Naive thymus-derived CD4-positive, alpha-beta T cell (primary cell): ENCODE results near the gene FIZ1. TPM values are rescaled to one million over a fixed set of nuclear protein-coding genes. Genes with fewer than 3 reads are reported as not detected.
"Not testable (repeated sequence)": the region's sequence is repeated elsewhere in the genome, so short reads cannot be mapped to it uniquely, and the experiment has no call there.

ENCODE experiments used
- ATAC-seq: fragments of 150-1000 bp; cut with Tn5 transposase; 2 replicates; pipeline ENCODE4 v1.10.0; 2021; ENCODE audit warnings: mild to moderate bottlenecking, moderate library complexity
- CTCF ChIA-PET: fragments of 350-600 bp; sonication (Branson Sonifier 250); formaldehyde crosslinking; loops from one replicate; lab custom pipeline; 2021; ENCODE audit warnings: antibody characterized with exemption; lab: Charles Lee
- POLR2A ChIA-PET: fragments of 350-600 bp; sonication (Branson Sonifier 250); formaldehyde crosslinking; loops from one replicate; lab custom pipeline; 2021; ENCODE audit warnings: antibody characterized with exemption, inconsistent platforms; lab: Charles Lee
- DNase-seq, 9 donors: peaks; one replicate each; pipeline versions ENCODE4 v3.0.0 to v3.0.0-alpha.2; 2020 to 2022; ENCODE audit warnings: mixed read lengths in 1 of 9
- H3K27ac ChIP-seq: one replicate; pipeline ENCODE4 v1.7.0; 2013; ENCODE audit warnings: mild to moderate bottlenecking, low read depth, low read length, moderate library complexity
- H3K27me3 ChIP-seq, 2 donors: one replicate each; pipeline ENCODE4 v1.7.0; 2013; ENCODE audit warnings: low read length in 2 of 2, mild to moderate bottlenecking in 2 of 2, moderate library complexity in 2 of 2; ENCODE audit not compliant: control insufficient read depth in 2 of 2, insufficient read depth in 2 of 2
- H3K36me3 ChIP-seq, 3 experiments: 1 replicate in 2 of 3; 2 replicates in 1 of 3; pipeline ENCODE4 v1.7.0; 2013; ENCODE audit warnings: low read length in 3 of 3, mild to moderate bottlenecking in 3 of 3, moderate library complexity in 1 of 3; ENCODE audit not compliant: insufficient read depth in 3 of 3, control insufficient read depth in 2 of 3
- H3K4me1 ChIP-seq, 2 donors: one replicate each; pipeline ENCODE4 v1.7.0; 2013; ENCODE audit warnings: low read length in 2 of 2, mild to moderate bottlenecking in 2 of 2, moderate library complexity in 1 of 2; ENCODE audit not compliant: control insufficient read depth in 2 of 2, insufficient read depth in 2 of 2
- H3K4me3 ChIP-seq: 2 replicates; pipeline ENCODE4 v1.7.0; 2013; ENCODE audit warnings: mild to moderate bottlenecking, low read length
- H3K9me3 ChIP-seq, 3 experiments: 1 replicate in 2 of 3; 2 replicates in 1 of 3; pipeline ENCODE4 v1.7.0; 2013; ENCODE audit warnings: low read length in 3 of 3; ENCODE audit not compliant: control insufficient read depth in 2 of 3
- H3K27ac Mint-ChIP-seq, 9 donors: one replicate each; pipeline ENCODE4 v1.8.0; 2020 to 2022; ENCODE audit warnings: mixed read lengths in 9 of 9, mild to moderate bottlenecking in 8 of 9, moderate library complexity in 5 of 9, inconsistent platforms in 2 of 9
- H3K27me3 Mint-ChIP-seq, 5 donors: one replicate each; pipeline ENCODE4 v1.8.0; 2021 to 2022; ENCODE audit warnings: mixed read lengths in 5 of 5, mild to moderate bottlenecking in 1 of 5
- H3K36me3 Mint-ChIP-seq, 5 donors: one replicate each; pipeline ENCODE4 v1.8.0; 2020 to 2022; ENCODE audit warnings: mixed read lengths in 5 of 5, mild to moderate bottlenecking in 3 of 5, inconsistent platforms in 1 of 5
- H3K4me1 Mint-ChIP-seq, 7 donors: one replicate each; pipeline ENCODE4 v1.8.0; 2020 to 2022; ENCODE audit warnings: mixed read lengths in 7 of 7, mild to moderate bottlenecking in 3 of 7, inconsistent platforms in 1 of 7
- H3K4me3 Mint-ChIP-seq, 10 donors: one replicate each; pipeline ENCODE4 v1.8.0; 2020 to 2022; ENCODE audit warnings: mild to moderate bottlenecking in 10 of 10, mixed read lengths in 10 of 10, moderate library complexity in 6 of 10, inconsistent platforms in 2 of 10
- H3K9me3 Mint-ChIP-seq, 11 donors: one replicate each; pipeline ENCODE4 v1.8.0; 2020 to 2022; ENCODE audit warnings: mixed read lengths in 11 of 11, mild to moderate bottlenecking in 4 of 11, inconsistent platforms in 1 of 11, moderate library complexity in 1 of 11
- intact Hi-C, 2 donors: fragments of 100-400 bp; cut with micrococcal nuclease; formaldehyde crosslinking; loops; one replicate each; pipeline ENCODE4 v1.15.1; 2023
- polyA plus RNA-seq, 2 donors: library from polyadenylated mRNA; unstranded; fragments of 300-500 nt; fragmentation: Illumina TruSeq; gene quantifications; one replicate each; pipeline ENCODE4 v1.2.3, GENCODE V29; 2021
- total RNA-seq, 6 experiments: library from RNA in 5 of 6; stranded (reverse) in 5 of 6; gene quantifications; 1 replicate in 5 of 6; 2 replicates in 1 of 6; pipeline ENCODE4 v1.2.3 and lab custom pipeline; 2021 to 2026

Gene FIZ1
- total and polyA plus RNA-seq, 7 experiments from 2014 or later, result 3.3 to 32.0 (median 10.6) TPM

DNA sequence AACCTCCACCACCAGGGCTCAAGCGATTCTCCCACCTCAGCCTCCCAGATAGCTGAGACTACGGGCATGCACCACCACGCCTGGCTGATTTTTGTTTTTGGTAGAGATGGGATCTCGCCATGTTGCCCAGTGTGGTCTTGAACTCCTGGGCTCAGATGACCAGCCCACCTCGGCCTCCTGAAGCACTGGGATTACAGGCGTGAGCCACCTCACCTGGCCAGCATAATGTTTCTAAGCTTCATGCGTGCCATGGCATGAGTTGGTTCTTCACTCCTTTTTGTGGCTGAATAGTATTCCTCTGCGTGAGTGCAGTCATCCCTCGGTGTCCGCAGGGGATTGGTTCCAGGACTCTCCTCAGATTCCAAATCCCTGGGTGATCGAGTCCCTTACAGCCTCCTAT, 14.4 kb downstream of the FIZ1 start:
- Histone ChIP-seq H3K27me3 (no peaks in the 10 kb centered on the region), H3K9me3 (no peaks in the 10 kb centered on the region), H3K36me3 (no peaks in the 10 kb centered on the region), H3K4me1 (peaks cover 23 to 29% of the 10 kb centered on the region in 2 donors), H3K27ac (no peak overlapping the region), H3K4me3 (no peak overlapping the region)
- DNase-seq (no peak), ATAC-seq (no peak)
- Mint-ChIP-seq H3K4me3 (peak overlapping the region in 6 of 10 donors; percentile 16 to 95 (median 86)), H3K27me3 (peaks cover 0 to 32% (median 0%) of the 10 kb centered on the region in 5 donors), H3K27ac (peak overlapping the region in 6 of 9 donors; percentile 43 to 71 (median 54)), H3K36me3 (peaks cover 0 to under 1% (median 0%) of the 10 kb centered on the region in 5 donors), H3K4me1 (peaks cover 21 to 55% (median 40%) of the 10 kb centered on the region in 7 donors), H3K9me3 (no peaks in the 10 kb centered on the region)
- ChIA-PET CTCF (no interaction called here), POLR2A (interaction anchor here (0.8 to 5.1 kb wide), 2 partner anchors 14 to 50 kb away, joined by 3 to 44 read pairs; partner anchors contain the start of genes FIZ1 and ZNF524)
- intact Hi-C loops, result loop anchor here (5.0 to 10.0 kb wide), 2 partner anchors 68 to 200 kb away; partner anchors contain the start of genes RPL28 (in 1 of the 2) and TMEM238 (in 1 of the 2)

DNA sequence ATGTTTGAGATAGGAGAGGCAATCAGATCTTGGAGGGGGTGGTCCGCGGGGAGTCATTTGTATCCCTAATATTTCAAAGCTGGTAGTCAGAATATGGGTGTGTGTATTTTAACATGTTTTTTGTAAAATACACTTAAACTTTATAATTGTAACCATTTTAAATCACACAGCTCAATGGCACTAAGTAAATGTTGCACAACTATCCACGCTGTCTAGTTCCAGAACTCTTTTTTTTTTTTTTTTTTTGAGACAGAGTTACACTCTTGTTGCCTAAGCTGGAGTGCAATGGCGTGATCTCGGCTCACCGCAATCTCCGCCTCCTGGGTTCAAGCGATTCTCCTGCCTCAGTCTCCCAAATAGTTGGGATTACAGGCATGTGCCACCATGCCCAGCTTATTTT, 15.4 kb downstream of the FIZ1 start:
- H3K9me3 Mint-ChIP-seq, ATAC-seq, H3K9me3 ChIP-seq, H3K27me3 ChIP-seq, H3K4me3 ChIP-seq, H3K36me3 Mint-ChIP-seq, H3K36me3 ChIP-seq, H3K4me3 Mint-ChIP-seq, H3K27ac ChIP-seq, H3K27ac Mint-ChIP-seq, DNase-seq: not testable (repeated sequence)
- peaks cover 26 to 29% of the 10 kb centered on the region in 2 donors for H3K4me1 ChIP-seq
- intact Hi-C loops, result loop anchor here in 1 of 2 donors (10.0 kb wide), 1 partner anchor 199 kb away; the partner anchor contains the start of genes RPL28 and TMEM238
- peaks cover 0 to 32% (median 0%) of the 10 kb centered on the region in 5 donors for H3K27me3 Mint-ChIP-seq
- ChIA-PET CTCF (interaction anchor here (0.9 to 1.3 kb wide), 2 partner anchors 49 to 50 kb away, joined by 3 read pairs; no protein-coding TSS in a partner anchor), POLR2A (interaction anchor here (0.8 to 5.1 kb wide), 3 partner anchors 15 to 43 kb away, joined by 4 to 44 read pairs (median 5); partner anchors contain the start of genes FIZ1 and ZNF524)
- peaks cover 27 to 58% (median 45%) of the 10 kb centered on the region in 7 donors for H3K4me1 Mint-ChIP-seq

DNA sequence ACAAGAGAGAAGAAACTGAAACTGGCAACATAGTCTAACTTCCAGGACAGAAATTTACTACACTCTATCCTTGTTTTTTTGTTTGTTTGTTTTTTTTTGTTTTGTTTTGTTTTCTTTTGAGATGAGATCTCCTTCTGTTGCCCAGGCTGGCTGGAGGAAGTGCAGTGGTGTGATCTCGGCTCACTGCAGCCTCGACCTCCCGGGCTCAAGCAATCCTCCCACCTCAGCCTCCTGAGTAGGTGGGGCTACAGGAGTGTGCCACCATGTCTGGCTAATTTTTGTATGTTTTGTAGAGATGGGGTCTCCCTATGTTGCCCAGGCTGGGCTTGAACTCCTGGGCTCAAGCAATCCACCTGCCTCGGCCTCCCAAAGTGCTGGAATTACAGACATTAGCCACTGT, 17.0 kb downstream of the FIZ1 start:
- H3K27me3 ChIP-seq, H3K27ac ChIP-seq, H3K4me3 ChIP-seq, H3K36me3 ChIP-seq, ATAC-seq, DNase-seq, H3K9me3 ChIP-seq, CTCF ChIA-PET, H3K36me3 Mint-ChIP-seq, H3K9me3 Mint-ChIP-seq: not testable (repeated sequence)
- peak overlapping the region in 6 of 10 donors; percentile 4 to 87 (median 46) for H3K4me3 Mint-ChIP-seq
- peaks cover 20 to 23% of the 10 kb centered on the region in 2 donors for H3K4me1 ChIP-seq
- H3K4me1 Mint-ChIP-seq, result peaks cover 27 to 47% (median 42%) of the 10 kb centered on the region in 7 donors
- intact Hi-C loops, result loop anchor here in 1 of 2 donors (10.0 kb wide), 1 partner anchor 197 kb away; the partner anchor contains the start of genes RPL28 and TMEM238
- peaks cover 0 to 30% (median 0%) of the 10 kb centered on the region in 5 donors for H3K27me3 Mint-ChIP-seq
- POLR2A ChIA-PET, result interaction anchor here (1.1 to 2.7 kb wide), 6 partner anchors 17 to 51 kb away, joined by 3 to 20 read pairs (median 7); partner anchors contain the start of genes FIZ1, ZNF524 and ZNF865
- peak overlapping the region in 3 of 9 donors; percentile 72 to 77 (median 73) for H3K27ac Mint-ChIP-seq

DNA sequence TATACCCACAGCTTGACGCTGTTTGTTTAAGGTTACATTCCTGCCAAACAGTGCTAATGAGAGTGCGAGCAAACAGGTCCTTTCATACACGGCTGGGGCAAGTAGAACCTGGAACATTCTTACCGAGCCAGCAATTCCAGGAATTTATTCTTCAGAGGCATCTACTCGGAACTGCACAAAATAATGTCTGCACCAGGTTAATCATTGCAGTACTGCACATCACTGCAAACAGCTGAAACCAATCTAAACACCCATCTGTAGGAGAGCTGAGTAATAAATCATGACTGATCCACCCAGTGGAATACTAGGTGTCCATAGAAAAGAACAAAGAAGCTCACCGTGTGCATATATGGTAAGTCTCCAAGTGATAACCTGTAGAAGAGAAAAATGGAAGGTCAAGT, 17.5 kb downstream of the FIZ1 start:
- H3K27ac Mint-ChIP-seq, result peak overlapping the region in 7 of 9 donors; percentile 72 to 88 (median 80)
- peaks cover 0 to 6% (median 3%) of the 10 kb centered on the region in 11 donors for H3K9me3 Mint-ChIP-seq
- peak overlapping the region in 8 of 10 donors; percentile 4 to 91 (median 70) for H3K4me3 Mint-ChIP-seq
- H3K27ac ChIP-seq, result peak overlapping the region; percentile 87
- DNase-seq (no peak), ATAC-seq (no peak)
- CTCF ChIA-PET, result interaction anchor here (1.0 to 2.0 kb wide), 2 partner anchors 24 to 45 kb away, joined by 3 to 5 read pairs; partner anchors contain the start of gene ZNF865
- peaks cover 0 to 13% (median 6%) of the 10 kb centered on the region in 5 donors for H3K36me3 Mint-ChIP-seq
- peaks cover 0 to 3% (median 0%) of the 10 kb centered on the region in 3 experiments for H3K9me3 ChIP-seq
- H3K4me3 ChIP-seq, result no peak overlapping the region
- no peaks in the 10 kb centered on the region for H3K27me3 ChIP-seq
- H3K36me3 ChIP-seq, result peaks cover 0 to 11% (median 0%) of the 10 kb centered on the region in 3 experiments
- POLR2A ChIA-PET, result interaction anchor here (1.1 to 2.7 kb wide), 6 partner anchors 17 to 73 kb away, joined by 3 to 20 read pairs (median 7); partner anchors contain the start of genes FIZ1, U2AF2, ZNF524 and ZNF865
- intact Hi-C loops, result loop anchor here (2.0 to 10.0 kb wide), 4 partner anchors 43 to 197 kb away; partner anchors contain the start of genes RPL28 (in 1 of the 2), TMEM238 (in 1 of the 2), ZNF581 (in 1 of the 2) and ZNF784 (in 1 of the 2)
- H3K4me1 Mint-ChIP-seq, result peaks cover 26 to 45% (median 40%) of the 10 kb centered on the region in 7 donors
- peaks cover 0 to 26% (median 0%) of the 10 kb centered on the region in 5 donors for H3K27me3 Mint-ChIP-seq
- peaks cover 16 to 18% of the 10 kb centered on the region in 2 donors for H3K4me1 ChIP-seq

DNA sequence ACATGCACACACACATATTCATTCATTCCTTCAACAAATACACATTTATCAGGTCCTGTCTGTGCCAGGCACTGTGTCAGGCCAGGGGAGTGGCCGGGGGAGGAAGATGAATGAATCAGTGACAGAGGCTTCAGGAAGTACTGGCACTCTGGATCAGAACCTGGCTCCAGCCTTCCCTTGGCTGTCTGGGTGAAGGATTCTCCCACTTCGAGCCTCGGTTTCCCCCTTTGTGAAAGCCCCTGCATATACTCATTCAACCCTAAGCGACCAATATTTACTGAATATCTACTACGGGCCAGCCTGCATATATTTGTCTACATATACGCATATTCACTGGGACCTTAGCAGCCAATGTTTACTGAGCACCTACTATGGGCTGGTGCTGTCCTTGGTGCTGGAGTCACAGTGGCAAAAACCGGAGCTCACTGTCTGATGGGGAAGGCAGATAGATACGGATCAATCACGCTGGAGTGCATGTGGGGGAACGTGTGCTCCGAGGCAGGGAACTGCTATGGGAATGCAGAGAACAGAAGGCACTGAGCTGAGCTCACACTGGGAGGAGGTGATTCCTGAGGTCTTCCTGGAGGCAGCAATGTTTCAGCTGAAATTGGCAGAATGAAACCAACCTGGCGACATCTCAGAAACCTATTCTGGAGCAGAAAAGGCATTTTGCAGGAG, 18.0 kb downstream of the FIZ1 start:
- peak overlapping the region; percentile 71 to 91 (median 80) for H3K27ac Mint-ChIP-seq
- Histone ChIP-seq H3K36me3 (peaks cover 0 to 11% (median 0%) of the 10 kb centered on the region in 3 experiments), H3K4me3 (peak overlapping the region; percentile 82), H3K9me3 (peaks cover 0 to 3% (median 0%) of the 10 kb centered on the region in 3 experiments), H3K27ac (peak overlapping the region; percentile 87), H3K27me3 (no peaks in the 10 kb centered on the region), H3K4me1 (peaks cover 13 to 16% of the 10 kb centered on the region in 2 donors)
- POLR2A ChIA-PET, result interaction anchor here (1.0 to 2.7 kb wide), 7 partner anchors 18 to 73 kb away, joined by 3 to 20 read pairs (median 5); partner anchors contain the start of genes FIZ1, U2AF2, ZNF524 and ZNF865
- CTCF ChIA-PET, result interaction anchor here (0.6 to 2.0 kb wide), 3 partner anchors 16 to 46 kb away, joined by 3 to 5 read pairs (median 3); partner anchors contain the start of gene ZNF865
- peak overlapping the region; percentile 68 to 92 (median 88) for H3K4me3 Mint-ChIP-seq
- intact Hi-C loops, result loop anchor here (2.0 to 10.0 kb wide), 4 partner anchors 44 to 196 kb away; partner anchors contain the start of genes RPL28 (in 1 of the 2), TMEM238 (in 1 of the 2), ZNF581 (in 1 of the 2) and ZNF784 (in 1 of the 2)
- peaks cover 0 to 21% (median 0%) of the 10 kb centered on the region in 5 donors for H3K27me3 Mint-ChIP-seq
- peaks cover 26 to 41% (median 35%) of the 10 kb centered on the region in 7 donors for H3K4me1 Mint-ChIP-seq
- peaks cover 0 to 8% (median 3%) of the 10 kb centered on the region in 11 donors for H3K9me3 Mint-ChIP-seq
- DNase-seq, result no peak
- peaks cover 0 to 15% (median 8%) of the 10 kb centered on the region in 5 donors for H3K36me3 Mint-ChIP-seq
- ATAC-seq, result no peak
